HG03175 (cell line): Measurements from ENCODE around the gene PHEX.

Experiments used
- ATAC-seq: cut with Tn5 transposase; IDR thresholded peaks from one replicate; pipeline ENCODE4 v1.9.1; 2021; ENCODE audit warnings: mild to moderate bottlenecking, moderate library complexity; ENCODE audit not compliant: unreplicated experiment

The PHEX gene

DNA sequence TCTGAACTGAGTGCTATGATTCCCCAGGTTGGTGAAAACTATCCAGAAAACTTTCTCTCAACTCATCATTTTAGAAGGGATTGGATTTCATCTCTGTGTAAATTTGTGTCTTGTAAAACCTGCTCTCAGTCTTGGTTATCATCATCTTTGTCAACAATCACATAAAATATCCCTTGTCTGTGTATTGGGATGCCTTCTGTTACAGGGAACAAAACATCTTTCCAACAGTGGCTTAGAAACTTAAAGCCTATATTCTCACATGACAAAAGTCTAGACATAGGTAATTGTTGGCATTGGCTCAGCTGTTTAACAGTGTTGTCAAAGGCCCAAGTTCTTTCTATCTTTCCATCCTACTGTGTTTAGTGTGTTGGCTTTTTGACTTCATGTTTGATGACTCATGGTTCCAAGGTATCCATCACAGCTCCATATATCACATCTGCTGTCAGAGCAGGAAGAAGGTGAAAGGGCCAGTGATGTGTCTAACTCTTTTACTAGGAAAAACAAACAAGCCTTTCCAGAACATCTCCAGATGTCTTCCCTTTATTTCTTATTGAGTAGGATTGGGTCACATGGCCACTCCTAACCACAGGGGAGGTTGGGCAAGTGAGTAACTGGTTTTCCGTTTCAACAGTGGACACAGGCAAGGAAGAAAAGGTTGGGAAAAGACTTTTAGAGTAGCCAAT is 65.0 kb downstream of the PHEX start:
- no peak for ATAC-seq

- no peak for ATAC-seq
Measured at GRCh38 chrX:22105231-22105630, 73.1 kb downstream of the PHEX start.

DNA sequence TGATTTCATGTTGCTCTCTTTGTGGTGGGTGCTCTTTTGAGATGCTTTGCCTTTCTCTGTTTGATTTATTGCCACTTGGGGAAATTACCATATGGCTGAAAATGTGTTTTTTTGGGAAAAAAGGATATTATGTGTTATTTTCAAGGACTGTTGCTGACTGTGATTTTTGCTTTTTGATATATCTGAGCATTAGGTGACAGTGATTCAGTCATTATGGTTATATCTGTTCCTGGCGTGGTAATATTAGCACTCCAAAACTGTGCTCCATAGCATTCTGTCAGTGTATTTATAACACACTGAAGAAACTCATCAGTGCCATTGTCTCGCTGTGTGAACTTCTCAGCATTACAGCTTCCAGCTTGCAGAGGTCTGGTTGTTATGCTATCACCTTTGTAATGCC is 73.8 kb downstream of the PHEX start:
- ATAC-seq, result no peak

GRCh38 chrX:22109442-22109841 is 77.3 kb downstream of the PHEX start:
- no peak for ATAC-seq

DNA sequence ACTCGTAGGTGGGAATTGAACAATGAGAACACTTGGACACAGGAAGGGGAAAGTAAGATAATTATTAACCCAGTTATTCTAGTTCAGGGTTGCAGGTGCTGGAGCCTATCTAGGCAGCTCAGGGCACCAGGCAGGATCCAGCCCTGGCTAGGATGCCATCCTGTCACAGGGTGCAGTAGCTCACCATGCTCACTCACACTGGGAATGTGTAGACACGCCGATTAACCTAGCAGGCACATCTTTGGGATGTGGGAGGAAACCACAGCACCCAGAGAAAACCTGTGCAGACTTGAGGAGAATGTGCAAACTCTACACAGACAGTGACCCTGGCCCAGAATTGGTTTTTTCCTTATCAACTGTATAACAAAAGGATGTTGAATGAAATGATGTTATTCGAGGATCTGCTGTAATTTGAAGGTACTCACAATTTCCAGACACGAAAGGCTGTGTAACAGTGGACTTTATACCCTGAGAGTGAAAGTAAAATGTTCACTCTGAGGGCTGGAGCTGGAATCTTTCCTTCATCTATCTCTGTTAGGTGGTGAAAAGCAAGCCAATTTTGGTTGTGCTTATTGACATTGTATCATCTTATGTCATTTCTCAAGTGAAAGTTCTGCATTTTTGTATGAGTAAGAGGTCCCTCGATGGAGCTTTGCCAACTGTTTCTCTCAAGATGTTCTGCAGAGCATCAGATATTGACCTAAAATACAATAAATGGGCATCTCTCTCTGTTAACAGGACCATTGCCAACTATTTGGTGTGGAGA is 78.8 kb downstream of the PHEX start:
- no peak for ATAC-seq

- no peak for ATAC-seq
Measured at GRCh38 chrX:22116605-22117546, 84.8 kb downstream of the PHEX start.

DNA sequence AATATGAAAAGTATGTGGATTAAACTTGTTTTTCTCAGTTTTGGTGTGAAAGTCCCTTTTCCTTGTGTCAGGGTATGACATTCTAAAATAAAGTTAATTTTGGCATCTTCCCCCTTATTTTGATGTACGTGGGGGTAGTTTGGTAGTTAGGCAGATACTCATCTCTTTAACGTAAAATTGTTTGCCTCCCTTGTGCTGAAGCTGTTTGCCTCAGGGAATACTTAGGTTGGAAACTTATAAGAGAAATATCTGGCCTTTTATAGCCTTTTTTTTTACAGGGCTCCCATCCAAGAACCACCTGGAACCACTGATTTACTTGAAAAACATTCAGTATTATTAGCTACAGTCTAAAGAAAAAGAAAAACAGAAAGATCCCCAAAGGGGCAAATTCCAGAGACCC is 85.5 kb downstream of the PHEX start:
- ATAC-seq, result no peak

- no peak for ATAC-seq
Measured at GRCh38 chrX:22118161-22118830, 86.2 kb downstream of the PHEX start.

DNA sequence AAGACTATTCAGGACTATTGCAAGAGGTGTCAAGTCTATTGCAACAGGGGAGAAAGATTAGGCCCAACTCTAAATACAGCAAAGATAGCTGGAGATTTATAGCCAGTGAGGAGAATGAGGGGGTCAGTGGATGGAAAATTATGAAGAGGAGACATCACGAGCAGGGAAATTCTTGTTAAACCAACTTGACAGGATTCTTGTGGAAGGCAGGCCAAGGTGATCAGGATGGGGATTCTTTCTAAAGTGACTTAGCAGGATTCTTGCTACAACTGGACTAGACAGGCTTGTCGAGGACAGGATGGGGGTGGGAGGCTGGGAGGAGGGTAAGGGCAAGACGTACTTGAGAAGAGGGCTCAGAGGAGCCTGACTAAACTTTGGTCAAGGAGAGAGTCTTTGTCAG is 89.0 kb downstream of the PHEX start:
- no peak for ATAC-seq

DNA sequence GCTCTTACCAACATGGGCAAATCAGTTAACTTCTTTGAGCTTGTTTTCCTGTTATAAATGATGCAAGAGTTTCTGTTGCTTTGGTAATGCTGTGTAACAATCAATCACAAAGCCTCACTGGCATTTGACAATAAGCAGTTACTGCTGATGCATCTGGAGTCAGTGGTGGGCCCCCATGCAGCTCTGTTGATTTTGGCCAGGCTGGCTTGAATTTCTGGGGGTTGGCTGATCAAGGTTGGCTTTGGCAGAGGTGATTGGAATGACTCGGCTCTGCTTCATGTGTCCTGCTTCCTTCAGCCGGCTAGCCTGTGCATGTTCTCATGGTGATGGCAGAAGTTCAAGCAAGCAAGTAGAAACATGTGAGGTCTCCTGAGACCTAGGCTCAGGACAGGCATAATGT is 90.4 kb downstream of the PHEX start:
- no peak for ATAC-seq

DNA sequence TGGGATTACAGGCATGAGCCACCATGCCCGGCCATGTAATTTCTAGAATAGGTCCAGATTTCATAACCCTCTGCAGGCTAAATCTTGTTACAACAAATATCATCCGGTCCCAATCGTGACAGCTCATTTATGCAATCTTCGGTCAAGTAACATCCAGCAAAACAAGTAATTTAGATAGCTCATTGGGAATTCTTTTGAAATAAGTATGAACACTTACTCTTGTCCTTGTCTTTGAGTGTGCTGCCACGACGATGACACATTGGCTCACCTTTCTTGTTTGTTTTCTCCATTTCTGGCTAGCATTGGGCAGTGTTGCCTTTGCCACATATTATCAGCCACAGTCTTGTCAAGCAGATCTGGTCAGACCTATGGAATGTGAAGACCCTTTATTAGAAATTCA is 92.0 kb downstream of the PHEX start:
- no peak for ATAC-seq

- ATAC-seq, result no peak
Measured at GRCh38 chrX:22125481-22125880, 93.4 kb downstream of the PHEX start.

- no peak for ATAC-seq
Measured at GRCh38 chrX:22126327-22126726, 94.2 kb downstream of the PHEX start.

GRCh38 chrX:22128961-22129360 is 96.8 kb downstream of the PHEX start:
- no peak for ATAC-seq

DNA sequence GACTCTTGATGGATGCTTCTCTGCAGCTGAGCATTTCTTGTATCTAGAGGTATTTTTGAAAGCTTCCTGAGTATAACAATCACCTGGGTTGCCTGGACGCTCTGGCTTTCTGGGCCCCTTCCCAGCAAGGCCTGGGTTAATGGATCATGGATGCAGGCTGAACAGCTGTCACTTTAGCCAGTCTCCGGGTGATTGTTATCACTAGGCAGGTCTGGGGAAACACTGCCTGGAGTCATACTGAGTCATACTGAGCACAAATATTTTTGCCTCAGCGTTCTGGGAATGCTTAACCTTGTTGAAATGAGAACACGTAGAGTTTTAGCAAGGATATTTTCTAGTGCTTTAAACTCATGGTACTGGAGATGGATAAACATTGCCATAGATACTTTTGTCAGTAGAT is 102.6 kb downstream of the PHEX start:
- no peak for ATAC-seq

- ATAC-seq, result no peak
Measured at GRCh38 chrX:22135171-22135711, 103.1 kb downstream of the PHEX start.

DNA sequence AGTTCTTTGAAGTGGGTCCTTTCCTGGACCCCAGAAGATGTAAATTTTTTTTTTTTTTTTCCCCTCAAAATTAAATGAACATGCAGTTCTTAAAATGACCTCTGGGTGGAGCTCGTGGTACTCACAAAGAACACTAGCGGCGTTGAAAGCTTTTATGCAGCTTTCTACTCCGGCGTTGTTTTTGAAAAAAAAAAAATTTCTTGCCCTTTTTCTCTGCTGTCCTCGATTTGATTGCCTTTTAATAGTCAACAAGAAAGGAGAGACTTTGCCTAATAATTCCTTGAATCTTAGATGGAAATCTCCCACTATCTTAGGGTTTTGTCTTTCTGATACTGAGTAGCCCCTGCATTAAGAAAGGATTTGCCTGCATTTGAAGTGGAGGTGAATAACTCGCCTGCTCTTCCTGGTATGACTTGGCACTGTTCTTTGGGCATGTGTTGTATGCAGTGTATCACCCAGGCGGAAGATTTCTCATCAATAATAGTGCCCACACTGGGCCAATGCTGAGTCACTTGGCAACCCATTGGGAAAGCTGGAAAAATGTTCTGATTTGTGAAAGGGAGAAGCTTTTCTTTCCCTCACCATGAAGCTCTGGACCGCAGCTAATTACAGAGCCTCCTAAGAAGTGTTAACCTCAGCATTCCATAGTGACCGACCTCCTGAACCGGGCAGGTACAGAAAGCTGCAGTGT is 104.0 kb downstream of the PHEX start:
- no peak for ATAC-seq

DNA sequence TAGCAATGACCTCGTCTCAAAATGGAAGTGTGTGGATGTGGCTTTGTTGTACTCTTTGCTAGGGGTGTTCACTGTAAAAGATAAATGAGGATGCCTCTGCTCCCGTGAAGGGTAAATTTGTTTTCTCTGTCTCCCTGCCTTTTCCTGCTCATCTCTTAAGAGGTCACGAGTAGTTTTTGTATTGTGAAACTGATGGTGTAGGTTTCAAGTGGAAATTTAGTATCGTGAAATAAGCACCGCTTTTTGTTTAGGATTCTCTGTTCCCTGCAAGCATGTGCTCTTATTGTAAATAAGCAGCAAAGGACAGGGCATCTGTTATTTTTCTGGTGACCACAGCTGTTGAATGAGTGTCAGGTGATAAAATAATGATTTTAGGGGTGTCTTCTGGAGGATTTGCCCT is 104.6 kb downstream of the PHEX start:
- ATAC-seq, result no peak

- no peak for ATAC-seq
Measured at GRCh38 chrX:22139822-22140221, 107.7 kb downstream of the PHEX start.

DNA sequence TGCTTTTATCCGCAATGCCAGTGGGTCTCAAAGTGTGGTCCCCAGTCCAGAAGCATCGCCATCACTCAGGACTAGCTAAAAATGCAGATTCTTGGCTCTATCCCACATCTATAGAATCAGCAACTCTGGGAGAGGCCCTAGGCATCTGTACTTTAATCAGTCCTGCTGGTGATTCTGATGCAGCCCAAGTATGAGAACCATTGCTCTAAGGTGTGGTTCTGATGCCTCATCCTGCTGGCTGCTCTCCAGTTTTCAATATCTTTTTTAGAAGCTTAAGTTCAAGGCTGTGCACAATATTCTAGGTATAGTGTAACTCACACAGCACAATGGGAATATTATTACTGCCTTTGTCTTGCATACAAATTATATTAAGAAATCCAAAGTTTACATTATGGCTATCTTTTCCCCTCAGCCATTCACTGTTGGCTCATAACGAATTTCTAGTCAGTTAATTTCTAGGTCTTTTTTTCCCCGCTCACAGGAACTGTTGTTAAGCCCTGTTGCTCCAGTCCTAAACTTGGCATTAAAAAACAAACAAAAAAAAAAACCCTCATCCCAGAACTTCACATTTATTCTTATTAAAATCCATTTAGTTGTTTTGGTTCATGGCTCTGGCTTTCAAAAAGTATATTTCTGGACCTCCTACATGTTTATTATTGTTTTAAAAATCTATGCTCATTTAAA is 109.1 kb downstream of the PHEX start:
- ATAC-seq, result no peak
